Spleen (tissue), 7 donors: ENCODE data around the gene ABCB1.

Source experiments
- POLR2AphosphoS5 ChIP-seq, 3 donors: sonication (generic); formaldehyde crosslinking; IDR thresholded peaks; one replicate each; pipeline ENCODE4 v1.5.1; 2017; ENCODE audit warnings: antibody characterized with exemption in 3 of 3
- TF ChIP-seq, protein P1 (sequence below), 11 experiments: fragments of 200-600 bp in 7 of 11; fragments of 450-650 bp in 4 of 11; sonication (generic) in 4 of 11; IDR thresholded peaks in 8 of 11; conservative IDR thresholded peaks in 3 of 11; 1 replicate in 7 of 11; 2 replicates in 4 of 11; pipeline versions ENCODE4 v1.4.0 to v1.8.0; 2016 to 2021; ENCODE audit warnings: antibody characterized with exemption in 11 of 11, inconsistent platforms in 4 of 11, mild to moderate bottlenecking in 1 of 11
- donor health status: DM: no; HTN: no; CAD: no; lungs with moderate emphysema.
- donor health status: DM: no; HTN: no; CAD: no.
- donor health status: DM: no; HTN: no; CAD: no.

GRCh38 chr7:87628780-87629569 lies 28.3 kb upstream of the ABCB1 start:
- TF ChIP-seq, protein P1, sequence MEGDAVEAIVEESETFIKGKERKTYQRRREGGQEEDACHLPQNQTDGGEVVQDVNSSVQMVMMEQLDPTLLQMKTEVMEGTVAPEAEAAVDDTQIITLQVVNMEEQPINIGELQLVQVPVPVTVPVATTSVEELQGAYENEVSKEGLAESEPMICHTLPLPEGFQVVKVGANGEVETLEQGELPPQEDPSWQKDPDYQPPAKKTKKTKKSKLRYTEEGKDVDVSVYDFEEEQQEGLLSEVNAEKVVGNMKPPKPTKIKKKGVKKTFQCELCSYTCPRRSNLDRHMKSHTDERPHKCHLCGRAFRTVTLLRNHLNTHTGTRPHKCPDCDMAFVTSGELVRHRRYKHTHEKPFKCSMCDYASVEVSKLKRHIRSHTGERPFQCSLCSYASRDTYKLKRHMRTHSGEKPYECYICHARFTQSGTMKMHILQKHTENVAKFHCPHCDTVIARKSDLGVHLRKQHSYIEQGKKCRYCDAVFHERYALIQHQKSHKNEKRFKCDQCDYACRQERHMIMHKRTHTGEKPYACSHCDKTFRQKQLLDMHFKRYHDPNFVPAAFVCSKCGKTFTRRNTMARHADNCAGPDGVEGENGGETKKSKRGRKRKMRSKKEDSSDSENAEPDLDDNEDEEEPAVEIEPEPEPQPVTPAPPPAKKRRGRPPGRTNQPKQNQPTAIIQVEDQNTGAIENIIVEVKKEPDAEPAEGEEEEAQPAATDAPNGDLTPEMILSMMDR (IDR thresholded peaks at IDR 0.05 in 8 of 11, conservative IDR thresholded peaks at IDR 0.05 in 3 of 11) = no peak
- no peak for TF ChIP-seq POLR2AphosphoS5 (IDR thresholded peaks at IDR 0.05)
